GM12878 (cell line): ENCODE measurements around the gene PDE6A. TPM values are rescaled to one million over a fixed set of nuclear protein-coding genes. Genes with fewer than 3 reads are reported as not detected.
A peak's percentile ranks its signal among the peaks of the same experiment; 100 is the strongest.
"Not testable (repeated sequence)": the region's sequence is repeated elsewhere in the genome, so short reads cannot be mapped to it uniquely, and the experiment has no call there.

Source experiments
- ATAC-seq: fragments of 200-7000 bp; cut with Tn5 transposase; 3 replicates; pipeline ENCODE4 v1.9.1; 2020; ENCODE audit warnings: mild to moderate bottlenecking, moderate library complexity
- BruUV-seq: library from RNA; stranded (reverse); fragments of 400-500 nt; replicated peaks from 2 replicates; lab custom pipeline; 2021; lab: Mats Ljungman, UMichigan
- CTCF ChIA-PET: fragments of 300-600 bp; sonication (Branson Sonifier 250); formaldehyde crosslinking; extraction: SDS; loops from one replicate; lab custom pipeline; 2021; ENCODE audit warnings: inconsistent platforms; lab: Yijun Ruan, JAX
- POLR2A ChIA-PET: fragments of 350-600 bp; formaldehyde crosslinking; extraction: SDS; loops from one replicate; lab custom pipeline; 2021; ENCODE audit warnings: inconsistent platforms; lab: Charles Lee
- RAD21 ChIA-PET: fragments of 300-600 bp; sonication (Branson Sonifier 250); formaldehyde crosslinking; loops from one replicate; lab custom pipeline; 2023; ENCODE audit warnings: antibody characterized with exemption; ENCODE audit not compliant: unreplicated experiment; lab: Charles Lee
- SMC1A ChIA-PET: fragments of 300-600 bp; sonication (Branson Sonifier 250); formaldehyde crosslinking; loops from one replicate; lab custom pipeline; 2023; ENCODE audit not compliant: unreplicated experiment, uncharacterized antibody; lab: Charles Lee
- DNase-seq: peaks from one replicate; pipeline ENCODE4 v3.0.0-alpha.2; 2011; ENCODE audit warnings: low read depth, low spot score
- FAIRE-seq: peaks from 3 replicates; lab custom pipeline; 2011; peaks lifted over from hg19 to GRCh38; lab: Jason Lieb, UNC
- H2AFZ ChIP-seq: 2 replicates; pipeline ENCODE4 v1.6.0; 2011; ENCODE audit warnings: low read depth, low read length, control low read depth; ENCODE audit not compliant: control insufficient read depth
- H3K27ac ChIP-seq: 2 replicates; pipeline ENCODE4 v1.5.1; 2011; ENCODE audit warnings: control low read depth; ENCODE audit not compliant: control insufficient read depth, insufficient read depth
- H3K27me3 ChIP-seq, 2 experiments: replicated peaks in 1 of 2; 2 replicates each; pipeline versions ENCODE4 v1.6.0 to v1.6.1; 2011; ENCODE audit warnings: low read length in 1 of 2; ENCODE audit not compliant: control insufficient read depth in 2 of 2, insufficient read depth in 2 of 2
- H3K36me3 ChIP-seq, 2 experiments: 2 replicates each; pipeline ENCODE4 v1.5.1; 2011; ENCODE audit warnings: low read length in 1 of 2; ENCODE audit not compliant: control insufficient read depth in 2 of 2, insufficient read depth in 2 of 2
- H3K4me1 ChIP-seq: 2 replicates; pipeline ENCODE4 v1.6.1; 2011; ENCODE audit warnings: mild to moderate bottlenecking, low read length, moderate library complexity, mixed read lengths; ENCODE audit not compliant: control insufficient read depth, insufficient read depth
- H3K4me2 ChIP-seq: 2 replicates; pipeline ENCODE4 v1.6.0; 2011; ENCODE audit warnings: control low read depth; ENCODE audit not compliant: control insufficient read depth, insufficient read depth
- H3K4me3 ChIP-seq: fragments of 200-600 bp; sonication (generic); 2 replicates; pipeline ENCODE4 v1.5.1; 2016
- H3K79me2 ChIP-seq: 2 replicates; pipeline ENCODE4 v1.6.0; 2011; ENCODE audit warnings: low read length; ENCODE audit not compliant: control insufficient read depth, insufficient read depth
- H3K9ac ChIP-seq: 2 replicates; pipeline ENCODE4 v1.8.0; 2011; ENCODE audit warnings: low read length, control low read depth, mixed read lengths; ENCODE audit not compliant: control insufficient read depth, insufficient read depth
- H3K9me3 ChIP-seq: replicated peaks from 3 replicates; pipeline ENCODE4 v1.5.1; 2011; ENCODE audit warnings: mild to moderate bottlenecking, low read length; ENCODE audit not compliant: control insufficient read depth, insufficient read depth
- H4K20me1 ChIP-seq: 2 replicates; pipeline ENCODE4 v1.6.0; 2011; ENCODE audit not compliant: control insufficient read depth, insufficient read depth
- CHD1 ChIP-seq: IDR thresholded peaks from 2 replicates; pipeline ENCODE4 v1.6.1; 2012; ENCODE audit warnings: low read depth, low read length, improper control_type of control experiment
- FOS ChIP-seq: IDR thresholded peaks from 3 replicates; pipeline ENCODE4 v1.6.1; 2011; ENCODE audit warnings: borderline replicate concordance; ENCODE audit not compliant: insufficient read length; ENCODE audit errors: extremely low read depth
- FOXM1 ChIP-seq: IDR thresholded peaks from 2 replicates; pipeline ENCODE4 v1.6.1; 2012; ENCODE audit warnings: low read depth, mild to moderate bottlenecking, inconsistent platforms, low read length, moderate library complexity
- HCFC1 ChIP-seq: fragments of 150-350 bp; IDR thresholded peaks from 2 replicates; pipeline ENCODE4 v1.6.1; 2014; ENCODE audit warnings: low read length
- HDGF ChIP-seq: fragments of 450-650 bp; IDR thresholded peaks from 2 replicates; pipeline ENCODE4 v1.6.1; 2016; ENCODE audit warnings: antibody characterized with exemption
- MEF2B ChIP-seq: fragments of 450-650 bp; IDR thresholded peaks from 2 replicates; pipeline ENCODE4 v1.6.1; 2018; ENCODE audit warnings: mild to moderate bottlenecking, moderate library complexity; ENCODE audit not compliant: partially characterized antibody, poor library complexity, severe bottlenecking
- NFYB ChIP-seq: IDR thresholded peaks from 2 replicates; pipeline ENCODE4 v1.6.1; 2011; ENCODE audit warnings: low read depth, mild to moderate bottlenecking, low read length, improper control_type of control experiment, moderate library complexity; ENCODE audit not compliant: insufficient read depth
- RBBP5 ChIP-seq: fragments of 200-600 bp; sonication (generic); conservative IDR thresholded peaks from 2 replicates; pipeline ENCODE4 v1.6.1; 2016
- RUNX3 ChIP-seq: IDR thresholded peaks from 2 replicates; pipeline ENCODE4 v1.6.1; 2012; ENCODE audit warnings: low read length, inconsistent platforms
- ZNF274 ChIP-seq: IDR thresholded peaks from one replicate; pipeline ENCODE4 v1.8.0; 2011; ENCODE audit not compliant: insufficient read length, insufficient read depth
- ZZZ3 ChIP-seq: IDR thresholded peaks from 2 replicates; pipeline ENCODE4 v1.6.1; 2011; ENCODE audit warnings: low read depth; ENCODE audit not compliant: control insufficient read depth, insufficient read length
- WGBS: methylation state at CpG from one replicate; pipeline ENCODE4 v1.1.6; 2016; ENCODE audit warnings: low lambda C conversion rate; ENCODE audit not compliant: insufficient replicate concordance, insufficient coverage; ENCODE audit errors: missing lambda C conversion rate; 5-methylcytosine and 5-hydroxymethylcytosine counted together
- in situ Hi-C: fragments of 300-500 bp; cut with MboI; formaldehyde crosslinking; loops from 9 replicates; pipeline ENCODE4 v1.14.3; 2018; ENCODE audit warnings: mixed read lengths
- intact Hi-C: fragments of 100-400 bp; cut with micrococcal nuclease; formaldehyde crosslinking; loops from one replicate; pipeline ENCODE4 v1.14.2; 2022; ENCODE audit not compliant: unreplicated experiment
- polyA plus RNA-seq, 11 experiments: library from polyadenylated mRNA; depleted of rRNA in 4 of 11; unstranded in 6 of 11; stranded (reverse) in 5 of 11; fragments of >200 nt; fragmentation: Nextera tagmentation in 4 of 11; fragmentation: Illumina TruSeq in 1 of 11; extraction: Ambion mirVana in 4 of 11; extraction: Trizol in 1 of 11; gene quantifications; 1 replicate in 1 of 11; 2 replicates in 10 of 11; pipeline versions ENCODE4 v1.2.1 to v1.2.3, GENCODE V29; 2011 to 2016; ENCODE audit warnings: inconsistent platforms in 2 of 11, missing spikeins in 2 of 11, low read depth in 1 of 11
- total RNA-seq, 4 experiments: library from RNA; depleted of rRNA in 3 of 4; stranded (reverse); fragments of >200 nt in 3 of 4; fragmentation: Illumina TruSeq in 1 of 4; extraction: Trizol in 1 of 4; gene quantifications; 2 replicates each; pipeline versions ENCODE4 v1.2.1 to v1.2.3, GENCODE V29; 2013 to 2021

Gene PDE6A
- total and polyA plus RNA-seq, 10 of the 15 experiments (the other 5 are each of a cell fraction or from before 2014, with no cell fraction given) = 0.05 to 0.26 TPM; not detected in 8

DNA sequence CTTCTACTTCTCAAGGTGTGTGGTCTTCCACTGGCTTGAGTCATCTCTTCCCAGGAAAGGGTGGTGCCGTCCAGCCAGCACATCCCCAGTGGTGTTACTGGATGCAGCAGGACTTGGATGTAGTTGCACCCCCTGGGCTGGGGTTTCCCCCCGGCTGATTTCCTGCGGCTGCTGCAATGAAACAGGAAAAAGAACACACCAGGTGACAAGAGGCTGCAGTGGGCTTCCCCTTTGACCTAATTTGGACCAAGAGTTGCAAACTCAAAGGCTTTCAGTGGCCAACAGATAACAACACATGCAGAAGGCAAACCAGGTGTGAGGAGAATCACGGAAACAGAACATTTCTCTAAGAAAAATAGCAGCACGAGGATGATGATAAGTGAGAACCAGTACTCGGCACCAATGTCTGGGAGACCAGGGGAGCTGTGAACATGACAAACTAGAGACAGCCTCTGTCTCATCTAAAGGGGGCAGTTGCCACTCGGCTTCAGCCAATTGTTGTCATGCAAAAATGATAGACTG lies 83.7 kb downstream of the PDE6A start (continued):
- TF ChIP-seq RBBP5 = no peak
- peak; percentile 41; the same call in 1 of the 2 replicates for TF ChIP-seq RUNX3

DNA sequence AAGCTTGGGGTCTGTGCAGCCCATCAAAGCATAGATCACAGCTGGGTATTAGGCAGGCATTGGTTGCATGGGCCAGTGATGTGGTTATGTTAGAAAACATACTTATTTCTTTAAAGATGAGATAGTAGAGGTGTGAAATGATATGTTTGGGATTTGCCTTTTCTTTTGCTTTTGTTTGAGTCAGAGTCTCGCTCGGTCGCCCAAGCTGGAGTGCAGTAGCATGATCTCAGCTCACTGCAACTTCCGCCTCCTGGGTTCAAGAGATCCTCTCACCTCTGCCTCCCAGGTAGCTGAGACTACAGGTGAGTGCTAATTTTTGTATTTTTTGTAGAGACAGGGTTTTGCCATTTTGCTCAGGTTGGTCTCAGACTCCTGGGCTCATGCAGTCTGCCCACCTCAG lies 84.8 kb downstream of the PDE6A start:
- ChIA-PET SMC1A (interaction anchor here (0.6 to 2.2 kb wide), 3 partner anchors 26 to 226 kb away, joined by 3 to 6 read pairs (median 3); no protein-coding TSS in a partner anchor), POLR2A (interaction anchor here (0.7 to 1.8 kb wide), 4 partner anchors 48 to 128 kb away, joined by 3 to 4 read pairs (median 4); no protein-coding TSS in a partner anchor), RAD21 (interaction anchor here (0.6 to 2.2 kb wide), 5 partner anchors 26 to 222 kb away, joined by 3 to 8 read pairs (median 5); no protein-coding TSS in a partner anchor), CTCF (interaction anchor here (0.9 to 23.0 kb wide), 6 partner anchors 26 to 425 kb away, joined by 3 to 462 read pairs (median 4); no protein-coding TSS in a partner anchor)
- Histone ChIP-seq H3K79me2 (no peaks in the 10 kb centered on the region), H2AFZ (no peak overlapping the region), H3K27ac (no peak overlapping the region), H3K36me3 (no peaks in the 10 kb centered on the region), H3K9me3 (no peaks in the 10 kb centered on the region), H3K4me2 (no peak overlapping the region), H3K4me1 (peaks cover 9% of the 10 kb centered on the region), H3K4me3 (no peak overlapping the region), H3K9ac (no peak overlapping the region), H4K20me1 (no peaks in the 10 kb centered on the region), H3K27me3 (no peaks in the 10 kb centered on the region)
- in situ Hi-C loops = no loop called here
- no TSS peak for BruUV-seq
- WGBS = 96% methylated on average over 4 of the region's 4 CpGs
- FAIRE-seq = no peak
- ATAC-seq = 0 out of 3 replicates have a peak, but pooled peaks have one; percentile 12
- intact Hi-C loops = no loop called here
- no peak for DNase-seq
- TF ChIP-seq ZZZ3 (no peak), HCFC1 (no peak), FOS (no peak), CHD1 (no peak), MEF2B (no peak), RBBP5 (no peak), NFYB (no peak), ZNF274 (no peak), FOXM1 (no peak), HDGF (no peak)

DNA sequence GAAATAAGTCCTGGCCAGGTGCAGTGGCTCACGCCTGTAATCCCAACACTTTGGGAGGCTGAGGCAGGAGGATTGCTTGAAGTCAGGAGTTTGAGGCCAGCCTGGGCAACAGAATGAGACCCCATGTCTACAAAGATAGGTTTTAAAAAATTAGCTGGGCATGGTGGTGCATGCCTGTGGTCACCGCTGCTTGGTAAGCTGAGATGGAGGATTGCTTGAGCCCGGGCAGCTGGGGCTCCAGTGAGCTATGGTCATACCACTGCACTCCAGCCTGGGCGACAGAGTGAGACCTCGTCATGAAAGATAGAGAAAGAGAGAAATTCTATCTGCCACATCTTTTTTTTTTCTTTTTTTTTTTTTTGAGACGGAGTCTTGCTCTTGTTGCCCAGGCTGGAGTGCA lies 86.1 kb downstream of the PDE6A start:
- RAD21 ChIA-PET = interaction anchor here (0.7 to 1.0 kb wide), 3 partner anchors 31 to 222 kb away, joined by 3 to 4 read pairs (median 3); no protein-coding TSS in a partner anchor
- H3K27ac ChIP-seq, H3K36me3 ChIP-seq, H3K27me3 ChIP-seq, H3K9ac ChIP-seq, FAIRE-seq, intact Hi-C loops, POLR2A ChIA-PET, H3K4me2 ChIP-seq, H3K79me2 ChIP-seq, DNase-seq, in situ Hi-C loops, H3K9me3 ChIP-seq, ATAC-seq, H4K20me1 ChIP-seq, H3K4me3 ChIP-seq, H3K4me1 ChIP-seq, H2AFZ ChIP-seq, BruUV-seq: not testable (repeated sequence)
- SMC1A ChIA-PET = interaction anchor here (2.2 kb wide), 1 partner anchor 24 kb away, joined by 6 read pairs; no protein-coding TSS in a partner anchor
- CTCF ChIA-PET = interaction anchor here (0.6 to 23.0 kb wide), 5 partner anchors 25 to 222 kb away, joined by 3 to 462 read pairs (median 5); no protein-coding TSS in a partner anchor
- 90% methylated on average over 5 of the region's 6 CpGs for WGBS
